Measurements from ENCODE around the gene UTY. TPM values are rescaled to one million over a fixed set of nuclear protein-coding genes. Genes with fewer than 3 reads are reported as not detected.

The UTY gene
- total and polyA plus RNA-seq, 2 of the 8 experiments (the other 6 are each of a cell fraction or from before 2014, with no cell fraction given) = 7.2 to 20.4 TPM

GRCh38 chrY:13440811-13441210 lies 39.0 kb downstream of the UTY start:
- Histone ChIP-seq H3K14ac (ENCODE audit: insufficient read length) (no peak overlapping the region), H2BK12ac (ENCODE audit: low read depth, low read length) (no peak overlapping the region), H3K4me2 (ENCODE audit: insufficient read depth in 1 of 2, low read depth in 2 of 2, low read length in 2 of 2) (no peak overlapping the region), H4K91ac (replicated peaks; ENCODE audit: insufficient read length, low read length) (no peak overlapping the region), H2BK120ac (replicated peaks; ENCODE audit: low read depth, low read length) (no peak overlapping the region), H3K79me1 (ENCODE audit: low read depth, low read length) (no peaks in the 10 kb centered on the region), H2BK20ac (ENCODE audit: low read length) (no peak overlapping the region), H3K27me3 (replicated peaks in 1 of 4; ENCODE audit: control insufficient read depth in 3 of 4, extremely low read depth in 1 of 4, insufficient read depth in 3 of 4, low read length in 3 of 4) (no peaks in the 10 kb centered on the region), H3K23ac (ENCODE audit: insufficient read length) (no peak overlapping the region), H2AK5ac (ENCODE audit: low read depth, low read length) (no peak overlapping the region), H3K79me2 (ENCODE audit: control insufficient read depth in 1 of 2, insufficient read depth in 2 of 2, low read length in 2 of 2) (peaks cover 0 to 14% of the 10 kb centered on the region in 2 experiments; a peak in 2 of 4 replicates), H2BK5ac (ENCODE audit: low read depth, low read length) (no peak overlapping the region), H4K8ac (ENCODE audit: extremely low read depth, insufficient read depth, low read length) (no peak overlapping the region), H3K27ac (ENCODE audit: low read depth, low read length) (no peak overlapping the region), H3K4ac (replicated peaks; ENCODE audit: insufficient read length, low read depth, low read length) (no peak overlapping the region), H3K9ac (replicated peaks in 1 of 4; ENCODE audit: extremely low read depth in 1 of 4, low read depth in 3 of 4, low read length in 3 of 4) (no peak overlapping the region), H3K36me3 (ENCODE audit: control insufficient read depth in 2 of 4, insufficient read depth in 4 of 4, low read length in 3 of 4) (peaks cover 0 to 3% (median 0%) of the 10 kb centered on the region in 4 experiments; a peak in 1 of 8 replicates), H2AFZ (ENCODE audit: low read length) (no peak overlapping the region), H3K23me2 (ENCODE audit: low read depth, low read length) (no peaks in the 10 kb centered on the region), H3K56ac (replicated peaks; ENCODE audit: insufficient read length, low read depth, low read length) (no peak overlapping the region), H3K4me1 (replicated peaks in 1 of 4; ENCODE audit: control insufficient read depth in 3 of 4, insufficient read depth in 4 of 4, low read length in 3 of 4) (peaks cover 0 to 6% (median 3%) of the 10 kb centered on the region in 4 experiments; a peak in 4 of 7 replicates), H3K9me3 (ENCODE audit: insufficient read depth in 2 of 2, low read depth in 1 of 2, low read length in 1 of 2) (no peaks in the 10 kb centered on the region), H4K20me1 (replicated peaks in 1 of 2; ENCODE audit: control insufficient read depth in 1 of 2, insufficient read depth in 2 of 2, low read length in 2 of 2) (peaks cover 0 to 1% of the 10 kb centered on the region in 2 experiments), H4K5ac (ENCODE audit: insufficient read length, low read depth, low read length) (no peak overlapping the region), H3K18ac (ENCODE audit: extremely low read depth, low read length) (no peak overlapping the region), H3K4me3 (ENCODE audit: extremely low read depth in 1 of 4, insufficient read depth in 2 of 4, low read depth in 3 of 4, low read length in 4 of 4) (no peak overlapping the region), H2BK15ac (ENCODE audit: low read length) (no peak overlapping the region)
- TF ChIP-seq SUZ12 (IDR thresholded peaks at IDR 0.05; ENCODE audit: low read length) (no peak), NANOG (IDR thresholded peaks at IDR 0.05; ENCODE audit: insufficient read depth, low read depth, low read length, poor library complexity, severe bottlenecking) (no peak)
- ChIA-PET POLR2A (ENCODE audit: partially characterized antibody) (interaction anchor here (2.5 kb wide), 1 partner anchor 24 kb away, joined by 8 read pairs; no protein-coding TSS in a partner anchor), CTCF (ENCODE audit: partially characterized antibody) (no interaction called here)
- FAIRE-seq (no peak), DNase-seq (ENCODE audit: low read depth in 1 of 2, low spot score in 2 of 2) (no peak)
- 100% methylated on average over 1 of the region's 1 CpG; no CpG with 5 or more reads in 1 of the 2 experiments for WGBS, 2 experiments (ENCODE audit: extremely low coverage in 1 of 2, insufficient coverage in 1 of 2, insufficient read length in 1 of 2, insufficient replicate concordance in 2 of 2, low coverage in 1 of 2, low lambda C conversion rate in 2 of 2, missing lambda C conversion rate in 1 of 2)

Data from H1 (cell line).